ENCODE results near the gene HS2ST1.

The HS2ST1 gene

DNA sequence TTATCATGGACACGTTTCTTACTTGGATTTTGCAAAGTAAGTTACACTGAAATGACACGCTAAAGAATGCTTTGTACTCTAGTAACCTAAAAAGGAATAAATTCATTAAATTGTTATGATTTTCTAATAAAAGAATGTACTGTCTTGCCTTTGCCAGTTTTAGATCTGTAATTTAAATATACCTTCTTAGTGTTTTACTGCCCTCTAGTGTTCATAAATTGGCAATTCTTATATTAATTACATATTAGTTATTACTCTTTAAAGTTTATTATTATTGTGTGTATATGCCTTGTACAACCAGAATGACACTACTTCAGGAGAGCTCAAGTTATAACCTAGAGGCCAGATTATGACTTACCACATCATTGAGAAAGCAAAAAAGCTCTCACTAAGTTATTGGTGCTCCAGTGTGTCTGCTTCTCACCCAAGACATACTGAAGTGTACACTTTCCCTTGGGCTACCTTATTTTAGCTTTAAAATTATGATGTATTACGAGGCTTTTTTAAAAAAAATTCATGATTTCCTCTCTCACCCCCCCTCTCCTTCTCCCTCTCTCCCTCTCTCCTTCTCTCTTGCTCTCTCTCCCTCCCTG, 169.9 kb downstream of the HS2ST1 start:
- no peak overlapping the region for H3K9ac ChIP-seq
- no peak overlapping the region for H3K4me3 ChIP-seq (ENCODE audit: low read depth, low read length)
- no peaks in the 10 kb centered on the region for H3K79me2 ChIP-seq
- no peak overlapping the region for H3K27ac ChIP-seq
- no peaks in the 10 kb centered on the region for H3K4me1 ChIP-seq
- no peaks in the 10 kb centered on the region for H3K27me3 ChIP-seq (ENCODE audit: control insufficient read depth, insufficient read depth, low read length)
- TF ChIP-seq, protein P1, sequence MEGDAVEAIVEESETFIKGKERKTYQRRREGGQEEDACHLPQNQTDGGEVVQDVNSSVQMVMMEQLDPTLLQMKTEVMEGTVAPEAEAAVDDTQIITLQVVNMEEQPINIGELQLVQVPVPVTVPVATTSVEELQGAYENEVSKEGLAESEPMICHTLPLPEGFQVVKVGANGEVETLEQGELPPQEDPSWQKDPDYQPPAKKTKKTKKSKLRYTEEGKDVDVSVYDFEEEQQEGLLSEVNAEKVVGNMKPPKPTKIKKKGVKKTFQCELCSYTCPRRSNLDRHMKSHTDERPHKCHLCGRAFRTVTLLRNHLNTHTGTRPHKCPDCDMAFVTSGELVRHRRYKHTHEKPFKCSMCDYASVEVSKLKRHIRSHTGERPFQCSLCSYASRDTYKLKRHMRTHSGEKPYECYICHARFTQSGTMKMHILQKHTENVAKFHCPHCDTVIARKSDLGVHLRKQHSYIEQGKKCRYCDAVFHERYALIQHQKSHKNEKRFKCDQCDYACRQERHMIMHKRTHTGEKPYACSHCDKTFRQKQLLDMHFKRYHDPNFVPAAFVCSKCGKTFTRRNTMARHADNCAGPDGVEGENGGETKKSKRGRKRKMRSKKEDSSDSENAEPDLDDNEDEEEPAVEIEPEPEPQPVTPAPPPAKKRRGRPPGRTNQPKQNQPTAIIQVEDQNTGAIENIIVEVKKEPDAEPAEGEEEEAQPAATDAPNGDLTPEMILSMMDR (IDR thresholded peaks at IDR 0.05) = peak; percentile 37
- no peak overlapping the region for H3K4me2 ChIP-seq (ENCODE audit: low read length)
- no peaks in the 10 kb centered on the region for H3K36me3 ChIP-seq (ENCODE audit: control insufficient read depth, insufficient read depth, low read length)
- H3K9me3 ChIP-seq (ENCODE audit: control insufficient read depth, low read length) = no peaks in the 10 kb centered on the region
- H2AFZ ChIP-seq = no peak overlapping the region

- Histone ChIP-seq H3K27ac (no peak overlapping the region), H3K4me2 (ENCODE audit: low read length) (no peak overlapping the region), H3K4me1 (no peaks in the 10 kb centered on the region), H3K4me3 (ENCODE audit: low read depth, low read length) (no peak overlapping the region), H2AFZ (no peak overlapping the region), H3K9me3 (ENCODE audit: control insufficient read depth, low read length) (no peaks in the 10 kb centered on the region), H3K27me3 (ENCODE audit: control insufficient read depth, insufficient read depth, low read length) (no peaks in the 10 kb centered on the region), H3K36me3 (ENCODE audit: control insufficient read depth, insufficient read depth, low read length) (no peaks in the 10 kb centered on the region), H3K9ac (no peak overlapping the region), H3K79me2 (no peaks in the 10 kb centered on the region)
- TF ChIP-seq, protein P1 (IDR thresholded peaks at IDR 0.05) = no peak
These were observed 171.7 kb downstream of the HS2ST1 start for GRCh38 chr1:87086120-87086519.

DNA sequence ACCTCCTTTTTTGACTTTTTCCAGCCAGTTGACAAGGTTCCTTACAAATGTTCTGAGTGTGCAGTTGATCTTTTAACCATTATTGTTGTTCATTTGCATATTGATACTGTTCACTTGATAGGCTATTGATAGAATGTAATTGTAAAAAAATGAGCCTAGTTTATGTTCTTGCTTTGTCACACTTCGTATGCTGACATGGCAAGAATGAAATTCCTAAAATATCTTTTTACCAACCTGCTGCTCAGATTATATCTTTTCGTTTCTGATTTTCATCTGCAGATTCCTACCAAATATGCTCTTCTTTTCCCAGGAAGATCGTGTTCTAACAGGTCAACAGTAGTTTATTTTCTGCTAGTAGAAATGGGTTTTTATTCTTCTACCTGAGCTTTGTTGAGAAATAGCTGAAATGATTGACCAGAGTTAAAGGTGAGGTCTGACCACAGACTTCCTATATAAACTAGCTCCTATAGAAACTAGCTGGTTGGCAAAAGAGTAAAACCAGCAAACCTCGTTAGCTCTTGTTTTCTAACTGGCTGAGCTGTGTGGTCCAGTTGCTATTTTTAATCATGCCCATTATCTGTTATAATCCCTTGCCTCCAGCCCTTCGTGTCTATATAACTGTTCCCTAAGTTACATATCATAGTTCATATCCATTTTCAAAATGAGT, 174.8 kb downstream of the HS2ST1 start:
- no peaks in the 10 kb centered on the region for H3K27me3 ChIP-seq (ENCODE audit: control insufficient read depth, insufficient read depth, low read length)
- H3K4me2 ChIP-seq (ENCODE audit: low read length) = peak overlapping the region; percentile 11
- no peaks in the 10 kb centered on the region for H3K4me1 ChIP-seq
- H3K4me3 ChIP-seq (ENCODE audit: low read depth, low read length) = no peak overlapping the region
- H3K79me2 ChIP-seq = no peaks in the 10 kb centered on the region
- H2AFZ ChIP-seq = no peak overlapping the region
- no peaks in the 10 kb centered on the region for H3K36me3 ChIP-seq (ENCODE audit: control insufficient read depth, insufficient read depth, low read length)
- no peaks in the 10 kb centered on the region for H3K9me3 ChIP-seq (ENCODE audit: control insufficient read depth, low read length)
- no peak overlapping the region for H3K9ac ChIP-seq
- H3K27ac ChIP-seq = no peak overlapping the region
- TF ChIP-seq, protein P1 (IDR thresholded peaks at IDR 0.05) = no peak

DNA sequence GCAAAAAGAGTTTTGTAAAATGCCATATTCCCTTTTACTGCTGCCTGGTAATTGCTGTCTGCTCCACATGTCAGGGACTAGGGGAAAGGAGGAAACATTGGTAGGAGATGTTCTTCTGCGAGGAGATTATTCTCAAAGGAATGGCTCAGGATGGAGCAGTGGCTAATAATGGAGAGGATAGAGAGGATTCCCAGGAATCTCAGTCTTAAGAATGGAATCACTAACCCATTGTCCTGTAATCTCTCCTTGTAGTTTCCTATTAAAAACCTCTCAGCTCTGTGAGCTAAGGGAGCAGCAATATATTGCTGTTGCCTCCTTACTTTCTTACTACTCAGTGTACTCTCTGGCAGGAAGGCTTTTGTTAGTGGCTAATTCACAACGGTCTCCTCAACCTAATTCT, 175.4 kb downstream of the HS2ST1 start:
- H3K9me3 ChIP-seq (ENCODE audit: control insufficient read depth, low read length) = no peaks in the 10 kb centered on the region
- no peak overlapping the region for H3K4me3 ChIP-seq (ENCODE audit: low read depth, low read length)
- H3K27ac ChIP-seq = no peak overlapping the region
- H2AFZ ChIP-seq = no peak overlapping the region
- H3K9ac ChIP-seq = no peak overlapping the region
- H3K36me3 ChIP-seq (ENCODE audit: control insufficient read depth, insufficient read depth, low read length) = no peaks in the 10 kb centered on the region
- TF ChIP-seq, protein P1 (IDR thresholded peaks at IDR 0.05) = no peak
- H3K4me1 ChIP-seq = no peaks in the 10 kb centered on the region
- no peak overlapping the region for H3K4me2 ChIP-seq (ENCODE audit: low read length)
- H3K79me2 ChIP-seq = no peaks in the 10 kb centered on the region
- H3K27me3 ChIP-seq (ENCODE audit: control insufficient read depth, insufficient read depth, low read length) = no peaks in the 10 kb centered on the region

- no peaks in the 10 kb centered on the region for H3K36me3 ChIP-seq (ENCODE audit: control insufficient read depth, insufficient read depth, low read length)
These were observed 177.0 kb downstream of the HS2ST1 start for GRCh38 chr1:87091425-87091824.

More at GRCh38 chr1:87091425-87091824, 177.0 kb downstream of the HS2ST1 start:
- H3K4me3 ChIP-seq (ENCODE audit: low read depth, low read length) = no peak overlapping the region
- H3K9me3 ChIP-seq (ENCODE audit: control insufficient read depth, low read length) = no peaks in the 10 kb centered on the region
- H3K27ac ChIP-seq = no peak overlapping the region
- H3K27me3 ChIP-seq (ENCODE audit: control insufficient read depth, insufficient read depth, low read length) = no peaks in the 10 kb centered on the region
- no peak overlapping the region for H2AFZ ChIP-seq
- H3K79me2 ChIP-seq = no peaks in the 10 kb centered on the region
- no peak overlapping the region for H3K9ac ChIP-seq
- H3K4me2 ChIP-seq (ENCODE audit: low read length) = no peak overlapping the region
- H3K4me1 ChIP-seq = no peaks in the 10 kb centered on the region
- TF ChIP-seq, protein P1 (IDR thresholded peaks at IDR 0.05) = no peak
